Astrocyte (in vitro differentiated cells and primary cell): ENCODE measurements around the gene MYOZ2.

ENCODE experiments used
- CTCF ChIP-seq: IDR thresholded peaks from 2 replicates; pipeline ENCODE4 v1.5.1; 2011; ENCODE audit warnings: low read depth, mild to moderate bottlenecking, inconsistent platforms, low read length, moderate library complexity; ENCODE audit not compliant: insufficient read depth
- EZH2 ChIP-seq: IDR thresholded peaks from 2 replicates; pipeline ENCODE4 v1.6.1; 2012; ENCODE audit warnings: mild to moderate bottlenecking, low read length, inconsistent platforms; ENCODE audit not compliant: insufficient read depth

- TF ChIP-seq CTCF = no peak
- TF ChIP-seq EZH2 = no peak
These were observed 70.1 kb downstream of the MYOZ2 start for GRCh38 chr4:119205690-119206089.
